ENCODE results near the gene VENTX. TPM values are rescaled to one million over a fixed set of nuclear protein-coding genes. Genes with fewer than 3 reads are reported as not detected.

The VENTX gene
- total RNA-seq, 1 donor from 2014 or later, result 0.23 TPM

DNA sequence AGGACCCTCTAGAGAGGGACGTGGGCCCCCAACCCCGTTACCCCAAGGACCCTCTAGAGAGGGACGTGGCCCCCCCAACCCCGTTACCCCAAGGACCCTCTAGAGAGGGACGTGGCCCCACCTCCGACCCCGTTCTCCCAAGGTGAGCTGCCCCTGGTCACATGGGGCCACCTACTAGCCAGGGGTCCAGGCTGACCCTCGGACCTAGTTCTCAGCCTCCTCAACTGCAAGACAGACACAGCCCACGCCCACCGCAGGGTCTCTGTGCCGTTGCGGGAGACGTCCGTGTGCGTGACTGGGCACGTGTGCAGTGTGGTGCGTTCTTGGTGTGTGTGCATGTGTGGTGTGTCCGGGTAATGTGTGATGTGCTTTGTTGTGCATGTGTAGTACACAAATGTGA lies 29.2 kb upstream of the VENTX start:
- no peaks in the 10 kb centered on the region for H3K36me3 Mint-ChIP-seq (ENCODE audit: low read depth, unreplicated experiment)

GRCh38 chr10:133209117-133209516 lies 28.5 kb upstream of the VENTX start:
- H3K9me3 Mint-ChIP-seq (ENCODE audit: unreplicated experiment), result no peaks in the 10 kb centered on the region
- peaks cover 5% of the 10 kb centered on the region for H3K27me3 Mint-ChIP-seq (ENCODE audit: unreplicated experiment)
- TF ChIP-seq, protein P1, sequence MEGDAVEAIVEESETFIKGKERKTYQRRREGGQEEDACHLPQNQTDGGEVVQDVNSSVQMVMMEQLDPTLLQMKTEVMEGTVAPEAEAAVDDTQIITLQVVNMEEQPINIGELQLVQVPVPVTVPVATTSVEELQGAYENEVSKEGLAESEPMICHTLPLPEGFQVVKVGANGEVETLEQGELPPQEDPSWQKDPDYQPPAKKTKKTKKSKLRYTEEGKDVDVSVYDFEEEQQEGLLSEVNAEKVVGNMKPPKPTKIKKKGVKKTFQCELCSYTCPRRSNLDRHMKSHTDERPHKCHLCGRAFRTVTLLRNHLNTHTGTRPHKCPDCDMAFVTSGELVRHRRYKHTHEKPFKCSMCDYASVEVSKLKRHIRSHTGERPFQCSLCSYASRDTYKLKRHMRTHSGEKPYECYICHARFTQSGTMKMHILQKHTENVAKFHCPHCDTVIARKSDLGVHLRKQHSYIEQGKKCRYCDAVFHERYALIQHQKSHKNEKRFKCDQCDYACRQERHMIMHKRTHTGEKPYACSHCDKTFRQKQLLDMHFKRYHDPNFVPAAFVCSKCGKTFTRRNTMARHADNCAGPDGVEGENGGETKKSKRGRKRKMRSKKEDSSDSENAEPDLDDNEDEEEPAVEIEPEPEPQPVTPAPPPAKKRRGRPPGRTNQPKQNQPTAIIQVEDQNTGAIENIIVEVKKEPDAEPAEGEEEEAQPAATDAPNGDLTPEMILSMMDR (IDR thresholded peaks at IDR 0.05; ENCODE audit: unreplicated experiment), result no peak
- no peak overlapping the region for H3K27ac Mint-ChIP-seq (ENCODE audit: unreplicated experiment)
- no peaks in the 10 kb centered on the region for H3K36me3 Mint-ChIP-seq (ENCODE audit: low read depth, unreplicated experiment)
- H3K4me3 Mint-ChIP-seq (ENCODE audit: unreplicated experiment), result no peak overlapping the region
- no peak for DNase-seq (ENCODE audit: low spot score)
- no peaks in the 10 kb centered on the region for H3K4me1 Mint-ChIP-seq (ENCODE audit: unreplicated experiment)

More for the DNA sequence above, 29.2 kb upstream of the VENTX start:
- H3K27me3 Mint-ChIP-seq (ENCODE audit: unreplicated experiment), result peaks cover 7% of the 10 kb centered on the region
- TF ChIP-seq, protein P1 (IDR thresholded peaks at IDR 0.05; ENCODE audit: unreplicated experiment), result no peak
- H3K27ac Mint-ChIP-seq (ENCODE audit: unreplicated experiment), result no peak overlapping the region
- no peak overlapping the region for H3K4me3 Mint-ChIP-seq (ENCODE audit: unreplicated experiment)
- no peaks in the 10 kb centered on the region for H3K4me1 Mint-ChIP-seq (ENCODE audit: unreplicated experiment)
- H3K9me3 Mint-ChIP-seq (ENCODE audit: unreplicated experiment), result no peaks in the 10 kb centered on the region
- DNase-seq (ENCODE audit: low spot score), result no peak

DNA sequence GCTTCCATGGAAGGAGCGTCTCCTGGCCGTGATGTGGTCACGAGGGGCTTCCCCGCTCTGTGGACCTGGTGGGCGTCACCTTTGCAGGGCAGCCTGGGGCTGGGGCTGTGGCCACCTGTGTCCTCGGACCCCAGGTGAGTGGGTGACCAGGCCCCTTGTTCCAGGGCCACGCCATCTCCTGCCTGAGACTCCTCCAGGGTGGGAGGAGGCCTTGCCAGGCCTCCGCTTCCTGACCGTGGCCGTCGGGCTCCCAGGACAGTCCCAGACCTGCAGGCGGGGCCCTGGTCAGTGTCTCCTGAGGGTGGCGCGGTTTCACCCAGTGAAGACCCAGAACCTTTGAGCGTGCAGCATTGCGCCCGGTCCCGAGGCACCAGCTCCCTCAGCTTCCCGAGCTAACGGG lies 28.0 kb upstream of the VENTX start:
- Mint-ChIP-seq H3K36me3 (ENCODE audit: low read depth, unreplicated experiment) (no peaks in the 10 kb centered on the region), H3K27ac (ENCODE audit: unreplicated experiment) (no peak overlapping the region), H3K9me3 (ENCODE audit: unreplicated experiment) (no peaks in the 10 kb centered on the region), H3K4me1 (ENCODE audit: unreplicated experiment) (no peaks in the 10 kb centered on the region), H3K27me3 (ENCODE audit: unreplicated experiment) (peaks cover 5% of the 10 kb centered on the region), H3K4me3 (ENCODE audit: unreplicated experiment) (no peak overlapping the region)
- TF ChIP-seq, protein P1 (IDR thresholded peaks at IDR 0.05; ENCODE audit: unreplicated experiment), result no peak
- DNase-seq (ENCODE audit: low spot score), result no peak

- peaks cover 9% of the 10 kb centered on the region for H3K27me3 Mint-ChIP-seq (ENCODE audit: unreplicated experiment)
- TF ChIP-seq, protein P1 (IDR thresholded peaks at IDR 0.05; ENCODE audit: unreplicated experiment), result no peak
Measured at GRCh38 chr10:133210398-133211140, 27.1 kb upstream of the VENTX start.

DNA sequence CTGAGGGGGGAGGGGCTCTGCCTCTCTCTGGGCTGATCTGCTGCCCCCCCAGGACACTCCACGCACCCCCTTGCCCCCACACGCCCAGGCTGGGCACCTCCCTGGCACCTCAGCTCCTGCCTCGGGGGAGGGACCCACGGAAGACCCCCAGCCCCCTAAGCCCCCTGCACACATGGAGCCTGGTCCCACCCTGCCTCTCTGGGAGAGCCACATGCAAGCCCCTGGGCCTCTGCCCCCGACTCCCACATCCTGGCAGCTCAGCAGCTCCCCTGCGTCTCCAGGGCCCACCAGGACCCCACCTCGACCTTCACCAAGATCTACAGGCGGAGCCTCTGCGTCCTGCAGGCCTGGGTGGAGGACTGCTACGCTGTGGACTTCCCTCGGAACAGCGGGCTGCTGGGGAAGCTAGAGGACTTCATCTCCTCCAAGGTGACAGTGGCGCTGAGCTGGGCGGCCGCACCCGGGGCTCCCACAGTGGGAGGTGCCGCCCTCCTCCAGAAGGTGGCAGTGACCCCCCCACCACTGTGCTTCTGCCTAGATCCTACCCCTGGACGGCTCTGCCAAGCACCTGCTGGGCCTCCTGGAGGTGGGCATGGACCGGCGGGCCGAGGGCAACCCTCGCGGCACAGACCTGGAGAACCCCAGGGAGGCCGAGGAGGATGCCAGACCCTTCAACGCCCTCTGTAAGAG lies 26.4 kb upstream of the VENTX start:
- Mint-ChIP-seq H3K36me3 (ENCODE audit: low read depth, unreplicated experiment) (no peaks in the 10 kb centered on the region), H3K27me3 (ENCODE audit: unreplicated experiment) (peaks cover 9% of the 10 kb centered on the region), H3K9me3 (ENCODE audit: unreplicated experiment) (no peaks in the 10 kb centered on the region), H3K4me1 (ENCODE audit: unreplicated experiment) (no peaks in the 10 kb centered on the region), H3K27ac (ENCODE audit: unreplicated experiment) (no peak overlapping the region), H3K4me3 (ENCODE audit: unreplicated experiment) (no peak overlapping the region)
- TF ChIP-seq, protein P1 (IDR thresholded peaks at IDR 0.05; ENCODE audit: unreplicated experiment), result no peak
- DNase-seq (ENCODE audit: low spot score), result no peak

More at GRCh38 chr10:133210398-133211140, 27.1 kb upstream of the VENTX start:
- Mint-ChIP-seq H3K36me3 (ENCODE audit: low read depth, unreplicated experiment) (no peaks in the 10 kb centered on the region), H3K9me3 (ENCODE audit: unreplicated experiment) (no peaks in the 10 kb centered on the region), H3K4me1 (ENCODE audit: unreplicated experiment) (no peaks in the 10 kb centered on the region), H3K27ac (ENCODE audit: unreplicated experiment) (no peak overlapping the region), H3K4me3 (ENCODE audit: unreplicated experiment) (no peak overlapping the region)
- DNase-seq (ENCODE audit: low spot score), result no peak

Data from endothelial cell (in vitro differentiated cells).